ENCODE measurements around the gene METTL22.
A peak's percentile ranks its signal among the peaks of the same experiment; 100 is the strongest.

METTL22 gene, protein sequence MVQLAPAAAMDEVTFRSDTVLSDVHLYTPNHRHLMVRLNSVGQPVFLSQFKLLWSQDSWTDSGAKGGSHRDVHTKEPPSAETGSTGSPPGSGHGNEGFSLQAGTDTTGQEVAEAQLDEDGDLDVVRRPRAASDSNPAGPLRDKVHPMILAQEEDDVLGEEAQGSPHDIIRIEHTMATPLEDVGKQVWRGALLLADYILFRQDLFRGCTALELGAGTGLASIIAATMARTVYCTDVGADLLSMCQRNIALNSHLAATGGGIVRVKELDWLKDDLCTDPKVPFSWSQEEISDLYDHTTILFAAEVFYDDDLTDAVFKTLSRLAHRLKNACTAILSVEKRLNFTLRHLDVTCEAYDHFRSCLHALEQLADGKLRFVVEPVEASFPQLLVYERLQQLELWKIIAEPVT

DNA sequence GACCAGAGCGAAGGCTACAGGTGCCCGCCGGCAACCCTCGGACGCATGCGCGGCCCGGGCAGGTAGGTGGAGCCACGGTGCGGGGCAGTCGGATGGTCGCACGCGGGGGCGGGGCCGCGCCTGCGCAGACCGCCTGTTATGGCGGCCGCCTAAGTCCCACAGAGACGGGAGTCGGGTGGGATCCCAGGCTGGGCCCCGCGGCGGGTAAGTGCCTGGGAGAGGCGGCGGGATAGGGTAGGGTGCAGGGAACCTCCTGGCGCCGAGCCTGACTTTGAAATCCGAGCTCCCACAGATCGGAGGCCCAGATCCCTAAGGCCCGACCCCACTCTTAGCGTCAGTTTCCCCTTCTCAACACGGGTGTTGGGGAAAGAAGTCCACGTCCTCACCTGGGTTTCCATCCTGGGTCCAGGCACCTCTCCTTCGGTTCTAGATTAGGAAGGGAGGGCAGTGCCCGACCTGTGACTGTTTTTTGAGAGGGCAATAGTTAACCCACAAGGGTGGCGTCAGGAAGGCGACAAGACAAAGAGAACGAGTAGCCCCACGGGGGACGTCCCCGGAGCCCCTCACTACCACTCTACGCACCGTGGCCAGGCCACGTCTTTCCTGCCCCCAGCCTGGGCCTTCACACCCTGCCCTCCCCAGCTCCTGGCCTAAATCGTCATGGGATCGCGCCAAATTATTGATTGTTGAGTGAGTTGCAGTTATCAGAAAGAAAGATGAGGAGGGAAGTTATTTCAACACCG, at the start of gene METTL22:
TSS of gene METTL22 (plus strand) at position 127 of the 743 bp plus-strand sequence. CDS start 3,968 bp downstream, outside the sequence.
- H3K36me3 ChIP-seq (ENCODE audit: insufficient read depth, low read length), result peaks cover 16% of the 10 kb centered on the region
- peak within 1 kb of the TSS; percentile 89 for H3K4me3 ChIP-seq (ENCODE audit: low read length)
- no peaks in the 10 kb centered on the region for H3K9me3 ChIP-seq (ENCODE audit: low read length)
- H3K27me3 ChIP-seq (ENCODE audit: insufficient read depth, low read length), result peaks cover 3% of the 10 kb centered on the region
- H3K4me1 ChIP-seq (ENCODE audit: insufficient read depth, low read length), result peaks cover 15% of the 10 kb centered on the region
- peak within 1 kb of the TSS; percentile 77 for H2AFZ ChIP-seq (ENCODE audit: low read depth, low read length)

DNA sequence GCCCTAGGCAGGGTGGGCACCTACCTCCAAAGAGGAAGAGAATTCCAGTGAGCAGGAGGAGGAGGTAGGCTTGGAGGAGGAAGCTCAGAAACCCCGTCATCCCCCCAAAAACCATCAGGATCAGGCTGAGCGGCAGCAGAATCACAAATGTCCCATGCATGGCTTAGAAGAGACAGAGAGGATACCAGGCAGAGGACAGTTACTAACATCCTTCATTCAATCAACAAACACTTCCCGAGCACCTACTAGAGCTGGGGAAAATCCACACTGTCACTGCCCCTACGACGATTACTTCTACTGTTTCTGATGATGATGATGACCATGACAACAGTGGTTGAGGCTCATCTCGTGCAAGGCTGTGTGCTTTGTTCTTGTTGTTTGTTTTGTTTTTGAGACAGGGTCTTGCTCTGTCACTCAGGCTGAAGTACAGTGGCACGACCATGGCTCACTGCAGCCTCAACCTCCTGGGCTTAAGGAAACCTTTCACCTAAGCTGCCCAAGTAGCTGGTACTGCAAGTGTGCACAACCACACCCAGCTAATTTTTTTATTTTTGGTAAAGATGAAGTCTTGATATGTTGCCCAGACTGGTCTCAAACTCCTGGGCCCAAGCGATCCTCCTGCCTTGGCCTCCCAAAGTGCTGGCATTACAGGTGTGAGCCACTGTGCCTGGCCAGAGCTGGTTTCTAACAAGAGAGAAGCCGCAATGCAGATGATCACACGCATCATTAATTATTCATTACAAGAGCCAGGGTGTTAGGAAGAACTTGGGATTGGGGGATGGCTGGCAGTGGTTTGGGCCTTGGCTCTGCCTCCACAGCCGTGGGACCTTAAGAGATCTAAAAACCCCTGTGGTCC, 49.2 kb upstream of the METTL22 start:
- no peak overlapping the region for H2AFZ ChIP-seq (ENCODE audit: low read depth, low read length)
- H3K4me3 ChIP-seq (ENCODE audit: low read length), result no peak overlapping the region
- H3K27me3 ChIP-seq (ENCODE audit: insufficient read depth, low read length), result no peaks in the 10 kb centered on the region
- peaks cover 36% of the 10 kb centered on the region for H3K4me1 ChIP-seq (ENCODE audit: insufficient read depth, low read length)
- no peaks in the 10 kb centered on the region for H3K36me3 ChIP-seq (ENCODE audit: insufficient read depth, low read length)
- H3K9me3 ChIP-seq (ENCODE audit: low read length), result no peaks in the 10 kb centered on the region

DNA sequence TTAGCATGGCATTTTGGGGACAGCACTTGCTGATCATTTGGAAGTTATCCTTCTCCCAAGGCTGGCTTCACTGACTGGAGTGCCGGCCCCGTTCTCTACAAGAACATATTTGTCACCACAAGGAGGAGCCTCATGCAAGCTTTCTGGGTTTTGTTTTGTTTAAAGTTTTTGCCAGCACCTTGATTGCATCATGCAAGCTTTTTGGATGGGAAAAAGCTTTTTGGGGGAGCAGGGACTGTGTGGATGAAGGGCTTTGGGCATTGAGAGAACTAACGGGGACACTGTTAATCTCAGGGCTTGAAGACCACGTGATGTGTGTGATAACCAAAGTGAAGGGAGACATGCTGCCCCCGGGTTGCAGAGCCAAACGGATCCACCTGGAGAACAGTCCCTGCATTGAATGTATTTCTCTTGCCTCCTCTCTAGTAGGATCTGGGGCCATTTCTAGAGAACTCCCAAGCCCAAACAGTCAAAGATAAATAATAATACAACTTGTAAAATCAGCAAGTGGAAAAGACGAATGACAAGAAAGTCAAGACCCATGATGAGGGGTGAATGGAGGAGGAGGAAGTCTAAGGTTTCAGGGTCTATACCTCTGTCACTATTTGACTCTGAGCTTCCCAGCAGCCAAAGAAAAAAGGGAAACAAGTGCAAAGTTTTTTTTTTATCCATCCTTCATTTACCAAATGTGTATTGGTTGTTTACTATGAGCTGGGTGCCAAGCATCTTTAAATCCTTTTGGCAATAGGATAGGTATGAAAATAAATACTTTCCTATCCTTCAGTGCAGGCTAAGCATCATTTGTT, 48.4 kb upstream of the METTL22 start:
- H2AFZ ChIP-seq (ENCODE audit: low read depth, low read length), result no peak overlapping the region
- H3K4me1 ChIP-seq (ENCODE audit: insufficient read depth, low read length), result peaks cover 36% of the 10 kb centered on the region
- no peak overlapping the region for H3K4me3 ChIP-seq (ENCODE audit: low read length)
- H3K36me3 ChIP-seq (ENCODE audit: insufficient read depth, low read length), result no peaks in the 10 kb centered on the region
- no peaks in the 10 kb centered on the region for H3K27me3 ChIP-seq (ENCODE audit: insufficient read depth, low read length)
- H3K9me3 ChIP-seq (ENCODE audit: low read length), result no peaks in the 10 kb centered on the region

DNA sequence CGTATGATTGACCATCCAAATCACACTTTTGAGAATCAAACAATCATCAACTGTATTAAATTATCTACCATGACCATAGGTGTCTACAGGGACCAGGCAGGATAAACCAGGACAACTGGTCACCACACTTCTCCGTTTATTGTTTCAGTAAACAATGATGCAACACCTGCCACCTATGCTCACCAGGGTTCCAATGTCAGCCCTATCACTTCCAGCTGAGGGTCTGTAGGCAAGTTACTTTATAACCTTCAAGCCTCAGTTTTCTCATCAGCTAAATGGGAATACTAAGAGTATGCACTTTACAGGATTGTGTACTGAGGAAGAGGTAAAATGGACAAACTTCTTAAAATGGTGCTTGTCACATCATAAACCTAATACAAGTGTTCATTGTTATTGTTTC, 46.1 kb upstream of the METTL22 start:
- no peaks in the 10 kb centered on the region for H3K27me3 ChIP-seq (ENCODE audit: insufficient read depth, low read length)
- no peak overlapping the region for H2AFZ ChIP-seq (ENCODE audit: low read depth, low read length)
- H3K9me3 ChIP-seq (ENCODE audit: low read length), result no peaks in the 10 kb centered on the region
- H3K4me3 ChIP-seq (ENCODE audit: low read length), result no peak overlapping the region
- H3K4me1 ChIP-seq (ENCODE audit: insufficient read depth, low read length), result peaks cover 25% of the 10 kb centered on the region
- H3K36me3 ChIP-seq (ENCODE audit: insufficient read depth, low read length), result no peaks in the 10 kb centered on the region

DNA sequence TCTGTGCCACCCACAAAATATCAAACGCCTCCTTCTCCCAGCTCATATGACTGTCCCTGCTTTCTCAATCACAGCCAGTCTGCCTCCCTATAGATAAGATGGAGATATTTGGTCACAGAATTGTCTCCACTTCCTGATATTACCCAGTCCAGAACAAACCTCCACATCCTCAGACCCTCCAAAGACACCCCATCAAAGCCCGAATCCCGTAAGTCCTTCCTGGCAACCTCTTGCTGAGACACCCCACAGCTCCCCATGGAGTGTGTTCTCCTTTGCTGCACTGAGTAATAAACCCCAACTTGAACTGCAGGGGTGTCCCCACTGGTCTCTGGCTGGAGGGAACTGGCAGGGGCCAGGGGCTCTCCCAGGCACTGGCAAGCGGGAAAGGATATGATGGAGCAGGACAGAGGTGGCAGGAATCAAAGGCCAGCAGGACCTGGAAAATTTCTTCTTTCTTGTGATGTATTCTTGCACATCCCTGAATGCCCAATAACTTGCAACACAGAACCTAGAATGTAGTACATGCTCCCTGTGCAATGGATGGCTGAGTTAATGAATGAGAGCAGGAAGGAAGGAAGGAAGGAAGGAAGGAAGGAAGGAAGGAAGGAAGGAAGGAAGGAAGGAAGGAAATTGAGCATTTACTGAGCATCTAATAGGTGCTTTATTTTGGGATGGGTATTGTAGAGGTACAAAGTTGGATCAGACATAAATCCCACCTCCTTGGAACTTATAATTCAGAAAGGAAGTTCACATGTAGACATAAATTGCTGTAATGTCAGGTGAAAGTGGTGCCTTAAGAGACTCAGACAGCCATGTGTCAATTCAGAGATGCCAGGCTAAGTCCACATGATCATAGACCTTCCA, 45.1 kb upstream of the METTL22 start:
- Histone ChIP-seq H3K4me1 (ENCODE audit: insufficient read depth, low read length) (peaks cover 16% of the 10 kb centered on the region), H3K4me3 (ENCODE audit: low read length) (no peak overlapping the region), H3K9me3 (ENCODE audit: low read length) (no peaks in the 10 kb centered on the region), H3K27me3 (ENCODE audit: insufficient read depth, low read length) (no peaks in the 10 kb centered on the region), H2AFZ (ENCODE audit: low read depth, low read length) (no peak overlapping the region), H3K36me3 (ENCODE audit: insufficient read depth, low read length) (no peaks in the 10 kb centered on the region)

DNA sequence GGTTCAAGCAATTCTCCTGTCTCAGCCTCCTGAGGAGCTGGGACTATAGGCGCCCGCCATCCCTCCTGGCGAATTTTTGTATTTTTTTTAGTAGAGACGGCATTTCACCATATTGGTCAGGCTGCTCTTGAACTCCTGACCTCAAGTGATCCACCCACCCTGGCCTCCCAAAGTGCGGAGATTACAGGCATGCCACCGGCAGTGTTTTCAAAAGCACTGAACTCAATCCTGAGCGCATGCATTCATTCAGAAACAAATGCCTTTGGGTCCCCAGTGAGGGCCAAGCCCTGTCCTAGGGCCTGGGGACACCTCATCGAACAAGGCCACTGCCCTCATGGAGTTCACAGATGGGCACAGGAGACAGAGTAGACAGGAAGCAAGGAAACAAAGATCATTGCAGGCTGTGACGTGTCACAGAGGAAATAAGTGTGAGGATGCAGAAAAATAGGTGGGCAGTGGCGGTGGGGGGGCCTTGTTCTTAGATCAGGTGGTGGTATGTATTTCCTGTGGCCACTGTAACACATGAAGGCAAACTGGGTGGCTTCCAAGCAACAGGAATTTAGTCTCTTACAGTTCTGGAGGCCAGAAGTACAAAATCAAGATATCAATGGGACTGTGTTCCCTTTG, 43.7 kb upstream of the METTL22 start:
- no peaks in the 10 kb centered on the region for H3K36me3 ChIP-seq (ENCODE audit: insufficient read depth, low read length)
- no peaks in the 10 kb centered on the region for H3K27me3 ChIP-seq (ENCODE audit: insufficient read depth, low read length)
- H2AFZ ChIP-seq (ENCODE audit: low read depth, low read length), result no peak overlapping the region
- H3K4me3 ChIP-seq (ENCODE audit: low read length), result no peak overlapping the region
- no peaks in the 10 kb centered on the region for H3K9me3 ChIP-seq (ENCODE audit: low read length)
- peaks cover 7% of the 10 kb centered on the region for H3K4me1 ChIP-seq (ENCODE audit: insufficient read depth, low read length)

DNA sequence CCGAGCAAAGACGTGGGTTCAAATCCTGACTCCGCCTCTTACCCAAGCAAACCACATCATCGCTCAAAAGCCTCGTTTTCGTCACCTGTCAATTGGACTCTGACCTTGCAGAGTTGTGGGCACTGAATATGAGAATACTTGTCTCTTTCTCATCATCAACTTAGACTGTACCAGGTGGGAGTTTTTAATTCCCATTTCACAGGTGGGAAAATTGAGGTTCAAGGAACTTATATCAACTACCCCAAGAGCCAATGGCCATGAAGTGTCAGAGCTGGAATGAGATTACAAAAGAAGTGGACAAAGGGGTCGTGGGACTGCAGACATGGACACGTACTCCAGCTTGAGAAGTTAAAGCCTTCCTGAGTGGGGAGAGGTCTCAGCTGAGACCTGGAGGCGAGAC, 41.9 kb upstream of the METTL22 start:
- no peaks in the 10 kb centered on the region for H3K27me3 ChIP-seq (ENCODE audit: insufficient read depth, low read length)
- no peak overlapping the region for H3K4me3 ChIP-seq (ENCODE audit: low read length)
- H3K4me1 ChIP-seq (ENCODE audit: insufficient read depth, low read length), result peaks cover 4% of the 10 kb centered on the region
- H3K36me3 ChIP-seq (ENCODE audit: insufficient read depth, low read length), result no peaks in the 10 kb centered on the region
- H2AFZ ChIP-seq (ENCODE audit: low read depth, low read length), result no peak overlapping the region
- no peaks in the 10 kb centered on the region for H3K9me3 ChIP-seq (ENCODE audit: low read length)

DNA sequence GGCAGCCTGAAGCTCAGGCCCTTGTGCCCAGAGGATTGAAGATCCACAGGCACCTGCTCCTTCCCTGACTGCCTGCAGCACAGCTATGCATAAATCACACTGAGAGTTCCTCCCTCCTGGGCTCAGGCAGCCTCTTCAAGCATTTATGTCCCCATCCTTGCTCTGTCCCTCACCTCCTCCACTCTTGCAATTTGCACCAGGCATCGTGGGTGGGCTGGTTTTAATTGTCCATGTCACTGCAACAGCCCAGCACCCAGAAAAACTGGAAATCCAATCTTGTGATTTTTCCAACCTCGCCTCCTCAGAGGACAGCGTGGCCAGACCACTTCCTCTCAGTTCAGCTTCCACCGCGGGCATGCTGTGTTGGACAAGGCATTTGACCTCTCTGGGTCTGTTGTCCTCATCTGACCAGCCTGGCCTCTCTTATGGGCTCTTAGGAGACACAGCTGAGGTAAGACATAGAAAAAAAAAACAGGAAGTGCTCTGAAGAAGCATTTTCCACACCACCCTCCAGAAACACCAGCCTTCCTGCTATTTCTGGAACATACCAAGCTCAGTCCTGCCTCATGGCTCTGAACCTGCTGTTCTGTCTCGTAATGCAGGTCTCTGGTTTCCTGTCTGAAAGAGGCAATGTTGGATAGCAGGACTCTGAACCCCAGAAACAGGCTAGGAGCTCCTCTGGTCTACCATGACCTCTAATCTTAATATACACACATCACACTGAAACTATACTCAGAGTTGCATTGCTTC, 39.5 kb upstream of the METTL22 start:
- Histone ChIP-seq H3K9me3 (ENCODE audit: low read length) (no peaks in the 10 kb centered on the region), H3K27me3 (ENCODE audit: insufficient read depth, low read length) (peaks cover 5% of the 10 kb centered on the region), H3K4me1 (ENCODE audit: insufficient read depth, low read length) (peaks cover 4% of the 10 kb centered on the region), H2AFZ (ENCODE audit: low read depth, low read length) (no peak overlapping the region), H3K4me3 (ENCODE audit: low read length) (no peak overlapping the region), H3K36me3 (ENCODE audit: insufficient read depth, low read length) (no peaks in the 10 kb centered on the region)

DNA sequence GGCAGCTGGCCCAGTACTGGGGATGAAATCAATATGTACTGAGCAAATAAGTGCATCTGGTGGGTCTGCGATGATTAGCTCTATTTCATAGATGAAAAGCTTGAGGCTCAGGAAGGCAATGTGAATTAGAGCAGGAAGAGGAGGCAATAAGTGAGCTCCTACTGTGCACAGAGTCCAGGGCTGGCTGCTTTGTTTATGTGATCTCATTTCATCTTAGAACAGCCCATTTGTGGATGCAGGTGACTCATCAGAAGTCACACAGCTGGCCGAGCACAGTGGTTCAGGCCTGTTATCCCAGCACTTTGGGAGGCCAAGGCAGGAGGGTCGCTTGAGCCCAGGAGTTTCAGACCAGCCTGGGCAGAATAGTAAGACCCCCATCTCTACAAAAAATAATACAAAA, 38.3 kb upstream of the METTL22 start:
- H2AFZ ChIP-seq (ENCODE audit: low read depth, low read length), result no peak overlapping the region
- no peak overlapping the region for H3K4me3 ChIP-seq (ENCODE audit: low read length)

DNA sequence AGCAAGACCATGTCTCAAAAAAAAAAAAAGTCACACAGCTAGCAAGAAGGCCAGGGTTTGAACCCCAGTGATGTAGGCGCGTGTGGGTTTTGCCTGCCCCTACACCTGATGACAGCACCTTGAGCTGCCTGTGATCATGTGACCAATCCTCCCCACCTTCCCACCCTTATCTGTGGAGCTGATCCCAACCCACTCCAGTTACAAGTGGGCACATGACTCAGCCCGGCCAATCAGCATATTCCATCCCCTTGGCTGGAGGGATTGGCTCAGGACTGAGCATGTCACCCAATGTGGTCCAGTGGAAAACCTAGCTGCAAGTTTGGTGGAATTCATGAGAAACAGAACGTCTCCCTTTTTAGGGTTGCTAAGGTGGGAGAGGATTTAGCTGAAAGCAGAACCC, 37.8 kb upstream of the METTL22 start:
- Histone ChIP-seq H3K36me3 (ENCODE audit: insufficient read depth, low read length) (no peaks in the 10 kb centered on the region), H3K4me3 (ENCODE audit: low read length) (no peak overlapping the region), H3K27me3 (ENCODE audit: insufficient read depth, low read length) (peaks cover 22% of the 10 kb centered on the region), H3K9me3 (ENCODE audit: low read length) (no peaks in the 10 kb centered on the region), H3K4me1 (ENCODE audit: insufficient read depth, low read length) (peaks cover 9% of the 10 kb centered on the region), H2AFZ (ENCODE audit: low read depth, low read length) (no peak overlapping the region)

More for the DNA sequence above, 38.3 kb upstream of the METTL22 start:
- no peaks in the 10 kb centered on the region for H3K36me3 ChIP-seq (ENCODE audit: insufficient read depth, low read length)
- peaks cover 17% of the 10 kb centered on the region for H3K27me3 ChIP-seq (ENCODE audit: insufficient read depth, low read length)
- H3K9me3 ChIP-seq (ENCODE audit: low read length), result no peaks in the 10 kb centered on the region
- H3K4me1 ChIP-seq (ENCODE audit: insufficient read depth, low read length), result peaks cover 4% of the 10 kb centered on the region

DNA sequence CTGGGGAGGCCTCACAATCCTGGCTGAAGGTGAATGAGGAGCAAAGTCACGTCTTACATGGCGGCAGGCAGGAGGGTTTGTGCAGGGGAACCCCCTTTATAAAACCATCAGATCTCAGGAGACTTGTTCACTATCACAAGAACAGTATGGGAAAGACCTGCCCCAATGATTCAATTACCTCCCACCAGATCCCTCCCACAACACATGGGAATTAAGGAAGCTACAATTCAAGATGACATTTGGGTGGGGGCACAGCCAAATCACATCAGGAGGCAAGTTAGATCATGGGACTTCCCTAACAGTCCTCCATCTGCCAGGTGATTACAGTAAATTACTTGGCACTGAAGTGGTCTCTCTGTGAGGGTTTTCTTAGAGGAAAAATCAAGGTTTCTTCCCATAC, 36.5 kb upstream of the METTL22 start:
- Histone ChIP-seq H3K9me3 (ENCODE audit: low read length) (no peaks in the 10 kb centered on the region), H3K4me1 (ENCODE audit: insufficient read depth, low read length) (peaks cover 21% of the 10 kb centered on the region), H3K27me3 (ENCODE audit: insufficient read depth, low read length) (peaks cover 35% of the 10 kb centered on the region), H3K4me3 (ENCODE audit: low read length) (no peak overlapping the region), H2AFZ (ENCODE audit: low read depth, low read length) (no peak overlapping the region), H3K36me3 (ENCODE audit: insufficient read depth, low read length) (no peaks in the 10 kb centered on the region)
